Fibroblast of upper back skin (primary cell): Measurements from ENCODE around the gene SERTAD1.

ENCODE experiments used
- DNase-seq: peaks from one replicate; pipeline ENCODE4 v3.0.0-alpha.2; 2013

The SERTAD1 gene, protein sequence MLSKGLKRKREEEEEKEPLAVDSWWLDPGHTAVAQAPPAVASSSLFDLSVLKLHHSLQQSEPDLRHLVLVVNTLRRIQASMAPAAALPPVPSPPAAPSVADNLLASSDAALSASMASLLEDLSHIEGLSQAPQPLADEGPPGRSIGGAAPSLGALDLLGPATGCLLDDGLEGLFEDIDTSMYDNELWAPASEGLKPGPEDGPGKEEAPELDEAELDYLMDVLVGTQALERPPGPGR

DNA sequence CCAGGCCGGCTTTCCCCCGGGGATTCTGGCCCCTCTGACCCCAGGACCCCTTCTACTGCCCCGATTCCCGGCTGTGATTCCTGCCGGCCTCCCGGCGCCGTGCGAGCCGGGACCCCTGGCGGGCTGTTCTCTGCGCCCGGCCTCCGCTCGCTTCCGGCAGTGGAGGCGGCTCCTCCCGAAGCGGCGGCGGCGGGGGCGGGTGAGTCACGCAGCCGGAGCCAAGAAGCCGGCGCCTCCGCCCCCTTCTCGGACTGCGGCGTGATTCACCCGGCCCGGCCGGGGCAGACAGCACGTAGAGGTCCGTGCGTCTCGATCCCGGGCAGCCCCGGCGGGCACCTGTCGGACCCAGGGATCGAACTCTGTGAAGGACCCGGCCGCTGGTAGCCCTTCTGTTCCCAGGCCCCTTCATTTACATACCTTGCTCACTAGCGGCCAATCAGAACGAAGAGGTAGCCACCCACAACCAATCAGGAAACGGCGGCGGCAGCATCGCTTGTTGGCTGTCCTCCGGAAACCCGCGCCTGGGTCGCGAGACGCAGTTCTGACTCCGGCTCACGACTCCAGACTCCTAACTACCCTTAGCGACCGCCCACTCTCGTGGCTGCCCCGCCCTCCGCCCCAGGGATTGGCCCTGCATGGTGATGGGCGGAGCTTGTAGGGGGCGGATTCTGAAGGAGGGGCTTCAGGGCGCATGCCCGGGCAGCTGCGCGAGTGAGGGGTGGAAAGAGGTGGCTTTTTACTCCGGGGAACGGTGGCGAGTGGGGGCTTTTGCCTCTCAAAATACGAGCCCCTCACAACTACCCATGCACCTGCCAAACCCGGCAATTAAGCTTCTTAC lies at the start of gene SERTAD1:
SERTAD1 (minus strand) TSS at position 543 of the 838 bp plus-strand sequence. CDS start 2,446 bp downstream, outside the sequence.
- DNase-seq: peak; percentile 99

DNA sequence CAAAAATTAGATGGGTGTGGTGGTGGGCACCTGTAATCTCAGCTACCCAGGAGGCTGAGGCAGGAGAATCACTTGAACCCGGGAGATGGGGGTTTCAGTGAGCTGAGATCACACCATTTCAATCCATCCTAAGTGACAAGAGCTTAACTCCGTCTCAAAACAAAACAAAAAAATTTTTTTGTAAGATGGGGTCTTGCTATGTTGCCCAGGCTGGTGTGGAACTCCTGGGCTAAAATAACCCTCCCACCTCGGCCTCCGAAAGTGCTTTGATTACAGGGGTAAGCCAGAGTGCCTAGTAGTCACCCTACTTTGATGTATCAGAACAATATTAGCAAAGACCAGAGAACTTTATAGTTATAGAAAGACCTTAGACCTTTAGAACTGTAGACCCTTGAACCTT lies 48.9 kb upstream of the SERTAD1 start:
- no peak for DNase-seq

DNA sequence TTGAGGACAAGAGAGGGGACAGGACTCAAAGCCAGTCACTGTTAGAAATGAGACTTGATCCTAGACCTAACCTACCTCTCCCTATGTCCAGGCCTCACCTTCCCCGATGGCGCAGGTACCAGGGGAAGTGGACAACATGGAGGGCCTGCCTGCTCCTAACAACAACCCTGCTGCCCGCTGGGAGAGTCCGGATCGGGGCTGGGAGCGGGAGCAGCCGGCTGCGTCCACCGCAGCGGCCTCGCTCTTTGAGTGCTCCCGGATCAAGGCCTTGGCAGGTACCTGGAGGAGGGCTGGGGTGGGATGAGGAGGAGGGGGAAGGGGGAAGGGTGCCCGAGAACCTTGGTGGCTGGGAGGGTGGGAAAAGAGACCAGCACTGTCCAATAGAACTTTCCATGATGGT lies 46.7 kb upstream of the SERTAD1 start:
- DNase-seq: no peak

DNA sequence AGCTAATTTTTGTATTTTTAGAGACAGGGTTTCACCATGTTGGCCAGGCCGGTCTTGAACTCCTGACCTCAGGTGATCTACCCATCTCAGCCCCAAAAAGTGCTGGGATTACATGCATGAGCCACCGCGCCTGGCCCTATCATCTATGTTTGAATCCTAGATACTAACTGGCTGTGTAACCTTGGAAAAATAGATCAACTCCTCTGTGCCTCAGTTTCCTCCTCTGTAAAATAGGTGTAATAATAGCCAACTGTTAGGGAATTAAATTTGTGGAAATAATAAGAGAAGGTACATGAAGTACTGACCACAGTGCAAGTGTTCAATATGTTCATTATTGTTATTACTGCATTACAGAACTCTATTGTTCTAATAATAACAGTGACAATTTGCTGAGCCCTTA lies 45.3 kb upstream of the SERTAD1 start:
- no peak for DNase-seq

DNA sequence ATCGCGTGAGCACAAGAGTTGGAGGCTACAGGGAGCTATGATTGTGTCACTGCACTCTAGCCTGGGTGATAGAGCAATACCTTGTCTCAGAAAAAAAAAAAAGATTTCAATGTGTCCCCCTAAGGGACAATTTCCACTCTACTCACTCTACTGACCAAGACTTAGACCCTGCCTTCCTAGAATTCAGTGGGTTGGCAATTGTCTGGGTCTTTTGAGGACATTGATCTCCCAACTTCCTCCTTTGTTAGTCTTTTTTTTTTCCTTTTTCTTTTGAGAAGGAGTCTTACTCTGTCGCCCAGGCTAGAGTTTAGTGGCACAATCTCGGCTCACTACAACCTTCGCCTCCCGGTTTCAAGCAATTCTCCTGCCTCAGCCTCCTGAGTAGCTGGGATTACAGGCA lies 43.2 kb upstream of the SERTAD1 start:
- DNase-seq: no peak

DNA sequence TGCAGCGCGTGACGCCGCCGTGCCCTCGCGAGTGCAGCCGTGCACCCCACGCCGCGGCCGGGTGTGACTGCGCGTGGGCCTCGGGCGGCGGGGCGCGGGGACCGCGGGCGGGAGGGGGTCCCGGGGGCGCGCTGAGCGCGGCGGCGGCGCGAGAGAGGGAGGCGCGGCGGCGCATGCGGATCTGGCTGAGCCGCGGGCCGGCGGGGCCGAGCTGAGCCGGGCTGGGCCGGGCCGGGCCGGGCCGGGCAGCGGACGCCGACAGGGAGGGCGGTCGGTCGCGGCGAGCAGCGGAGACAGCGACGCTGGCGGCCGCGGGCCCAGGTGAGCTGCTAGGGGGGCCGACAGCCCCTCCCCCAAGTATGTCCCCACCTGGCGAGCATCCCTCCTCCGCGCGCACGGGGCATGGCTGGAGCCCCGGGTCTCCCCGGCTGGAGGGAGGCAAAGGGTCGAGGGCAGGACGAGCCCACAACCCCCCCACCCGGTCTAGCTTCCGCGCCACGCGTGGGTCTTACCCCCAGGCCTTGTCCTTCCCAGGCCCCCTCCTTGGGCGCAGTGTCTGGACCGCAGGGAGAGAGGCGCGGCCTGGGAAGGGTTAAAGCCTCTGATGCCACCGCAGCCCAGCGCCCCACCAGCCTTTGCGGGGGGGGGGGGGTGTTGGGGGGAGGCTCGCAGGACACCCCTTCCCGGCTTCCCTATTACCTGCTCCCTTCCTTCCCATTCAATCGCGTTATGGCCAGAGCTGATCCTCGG lies 41.4 kb upstream of the SERTAD1 start, which contains the start of gene SPTBN4:
SPTBN4 (plus strand) TSS at position 17 of the 750 bp plus-strand sequence. CDS start 5,621 bp downstream, outside the sequence.
- no peak for DNase-seq

DNA sequence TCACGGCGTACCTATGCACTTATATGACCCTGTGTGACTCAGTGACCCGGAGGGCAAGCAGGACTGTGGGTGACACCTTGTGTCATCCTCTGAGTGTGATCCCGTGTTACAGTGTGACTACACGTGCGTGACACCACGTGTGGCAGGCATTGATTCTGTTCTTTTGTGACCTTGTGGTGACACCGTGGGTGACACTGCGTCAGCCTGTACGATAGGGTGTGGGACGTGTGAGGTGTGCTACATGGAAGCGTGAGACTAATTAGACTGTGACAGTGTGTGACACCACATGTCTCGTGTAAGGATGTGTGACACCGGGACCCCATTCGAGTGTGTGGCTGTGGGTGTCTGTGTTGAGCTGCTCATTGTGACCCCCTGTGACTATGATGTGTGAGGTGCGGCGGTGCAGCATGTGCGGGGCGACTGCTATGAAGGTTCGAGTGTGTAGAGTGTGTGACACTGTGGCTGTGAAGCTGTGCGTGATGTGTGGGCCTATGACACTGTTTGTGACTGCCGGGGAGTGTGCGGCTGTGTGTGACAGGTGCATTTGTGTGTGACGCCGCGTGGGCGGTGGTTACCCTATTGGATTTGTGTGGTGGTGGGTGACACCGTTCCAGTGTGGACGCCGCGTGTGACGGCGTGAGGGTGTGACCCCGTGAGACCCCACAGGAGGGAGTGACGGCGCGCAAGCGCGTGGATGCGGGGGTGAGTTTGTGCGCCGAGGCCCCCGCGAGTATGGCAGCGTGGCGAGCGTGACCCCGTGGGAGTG lies 40.6 kb upstream of the SERTAD1 start:
- no peak for DNase-seq

DNA sequence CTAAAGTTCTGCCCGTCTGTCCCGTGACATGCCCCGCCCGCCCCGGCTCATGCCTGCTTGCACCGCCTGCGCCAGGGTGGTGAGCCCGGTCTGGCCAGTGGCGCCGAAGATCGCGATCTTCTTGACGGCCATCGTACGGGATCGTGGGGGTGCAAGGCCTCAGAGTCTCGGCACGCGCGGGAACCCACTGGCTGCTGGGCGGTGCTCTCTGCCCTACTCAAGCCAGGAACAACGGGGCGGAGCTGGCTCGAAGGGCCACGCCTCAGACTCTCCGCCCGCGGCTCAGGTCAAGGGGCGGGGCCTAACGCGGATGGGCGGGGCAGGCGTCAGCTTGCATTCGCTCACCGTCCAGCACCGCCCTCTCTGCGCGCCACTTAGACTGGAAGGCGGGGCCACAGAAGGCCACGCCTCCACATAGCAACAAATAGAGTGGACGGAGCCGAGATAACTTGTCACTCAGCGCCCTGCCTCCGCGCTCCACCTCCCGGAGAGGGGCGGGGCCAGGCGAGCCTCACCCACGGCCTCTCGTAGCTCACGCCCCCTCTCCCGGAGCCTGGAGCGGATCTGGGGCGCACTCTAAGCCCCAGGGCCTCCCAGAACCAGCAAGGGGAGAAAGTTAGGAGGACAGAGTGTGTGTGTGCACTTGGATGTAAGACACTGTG lies 39.9 kb upstream of the SERTAD1 start, which contains the start of gene BLVRB:
BLVRB (minus strand) TSS at position 189 of the 662 bp plus-strand sequence; CDS start at position 132, 57 bp downstream.
- peak; percentile 99 for DNase-seq

DNA sequence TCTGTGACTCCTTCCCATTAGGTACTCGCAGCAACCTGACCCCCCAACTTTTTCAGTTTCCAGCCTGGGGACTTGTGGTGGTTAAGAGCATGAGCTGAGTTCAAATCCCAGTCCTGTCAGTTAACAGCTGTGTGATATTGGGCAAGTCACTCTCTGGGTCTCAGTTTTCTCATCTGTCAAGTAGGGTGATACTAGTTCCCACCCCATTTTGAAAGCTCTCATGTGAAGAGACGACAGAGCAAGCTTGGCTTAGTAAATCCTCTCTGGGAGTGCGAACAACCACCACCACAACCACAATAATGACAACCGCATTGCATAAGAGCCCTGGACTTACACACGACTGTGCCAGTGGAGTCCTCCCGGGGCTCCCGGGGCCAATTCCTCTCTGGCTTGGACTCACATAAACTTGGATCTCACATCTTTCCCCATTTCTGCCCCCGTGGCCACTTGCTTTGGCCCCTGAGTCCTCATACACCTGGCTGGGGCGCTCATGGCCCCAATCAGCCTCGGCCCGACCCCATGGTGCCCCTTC lies 39.3 kb upstream of the SERTAD1 start:
- DNase-seq: peak; percentile 64

DNA sequence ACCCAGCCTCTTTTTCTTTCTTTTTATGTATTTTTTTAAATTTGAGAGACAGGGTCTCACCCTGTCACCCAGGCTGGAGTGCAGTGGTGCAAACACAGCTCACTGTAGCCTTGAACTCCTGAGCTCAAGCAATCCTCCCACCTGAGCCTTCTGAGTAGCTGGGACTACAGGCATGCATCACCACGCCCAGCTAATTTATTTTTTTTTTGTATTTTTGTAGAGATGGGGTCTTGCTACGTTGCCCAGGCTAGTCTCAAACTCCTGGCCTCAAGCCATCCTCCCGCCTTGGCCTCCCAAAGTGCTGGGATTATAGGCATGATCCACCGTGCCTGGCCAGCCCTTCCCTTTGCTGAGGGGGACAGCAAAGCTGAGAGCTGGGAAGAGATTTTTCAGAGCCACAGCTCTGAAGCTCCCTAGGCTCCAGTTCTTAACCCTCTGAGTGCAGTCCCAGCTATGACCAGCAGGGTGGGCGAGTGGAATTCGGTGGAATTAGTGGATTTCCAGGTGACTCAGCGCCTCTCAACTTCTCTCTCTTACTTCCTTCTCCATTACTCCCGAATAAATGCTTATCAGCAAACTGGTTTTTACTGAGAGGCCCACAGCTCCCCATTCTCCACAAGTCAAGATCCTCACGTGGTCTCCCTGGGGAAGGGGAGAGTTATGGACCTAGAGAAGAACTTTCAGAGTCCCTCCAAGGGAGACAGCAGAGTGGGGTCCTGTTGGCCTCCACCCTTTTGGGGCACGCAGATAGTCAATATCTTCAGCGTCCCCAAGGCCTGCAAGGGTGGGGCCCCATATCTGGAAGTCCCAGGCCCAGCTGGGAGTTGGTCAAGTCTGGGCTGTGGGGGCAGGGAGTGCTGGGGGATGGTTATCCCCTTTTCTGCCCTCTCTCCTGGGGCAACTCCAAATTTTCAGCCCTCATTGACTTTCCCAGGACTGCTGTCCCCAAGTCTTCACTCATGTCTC lies 38.5 kb upstream of the SERTAD1 start:
- peak; percentile 88 for DNase-seq

DNA sequence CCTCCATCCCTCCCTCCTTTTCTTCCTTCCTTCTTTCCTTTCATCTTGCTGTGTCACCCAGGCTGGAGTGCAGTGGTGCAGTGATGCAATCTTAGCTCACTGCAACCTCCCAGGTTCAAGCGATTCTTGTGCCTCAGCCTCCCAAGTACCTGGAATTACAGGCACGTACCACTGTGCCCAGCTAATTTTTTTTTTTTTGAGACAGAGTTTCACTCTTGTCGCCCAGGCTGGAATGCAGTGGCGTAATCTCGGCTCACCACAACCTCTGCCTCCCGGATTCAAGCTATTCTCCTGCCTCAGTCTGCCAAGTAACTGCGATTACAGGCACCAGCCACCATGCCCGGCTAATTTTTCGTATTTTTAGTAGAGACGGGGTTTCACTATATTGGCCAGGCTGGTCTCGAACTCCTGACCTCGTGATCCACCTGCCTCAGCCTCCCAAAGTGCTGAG lies 37.8 kb upstream of the SERTAD1 start:
- DNase-seq: peak; percentile 40

DNA sequence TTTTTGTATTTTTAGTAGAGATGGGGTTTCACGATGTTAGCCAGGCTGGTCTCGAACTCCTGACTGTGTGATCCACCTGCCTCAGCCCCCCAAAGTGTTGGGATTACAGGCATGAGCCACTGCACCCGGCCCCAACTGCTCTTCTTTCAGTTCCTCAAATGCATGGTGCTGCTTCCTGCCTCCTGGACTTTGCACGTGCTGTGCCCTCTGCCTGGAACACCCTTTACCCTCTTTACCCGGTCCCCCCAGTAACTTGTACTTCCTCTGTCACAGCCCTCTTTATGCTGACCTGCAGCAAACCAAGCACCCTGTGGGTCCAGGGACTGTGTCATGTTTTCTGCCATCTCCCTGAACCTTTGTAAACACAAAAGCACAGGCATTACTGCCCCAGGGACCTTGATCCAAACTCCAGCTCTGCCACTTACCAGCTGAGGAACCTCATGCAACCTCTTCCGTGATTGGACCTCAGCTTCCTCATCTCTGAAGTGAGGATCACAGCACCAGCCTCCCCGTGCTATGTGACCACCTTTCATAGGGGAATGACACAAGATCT lies 36.0 kb upstream of the SERTAD1 start:
- DNase-seq: no peak

DNA sequence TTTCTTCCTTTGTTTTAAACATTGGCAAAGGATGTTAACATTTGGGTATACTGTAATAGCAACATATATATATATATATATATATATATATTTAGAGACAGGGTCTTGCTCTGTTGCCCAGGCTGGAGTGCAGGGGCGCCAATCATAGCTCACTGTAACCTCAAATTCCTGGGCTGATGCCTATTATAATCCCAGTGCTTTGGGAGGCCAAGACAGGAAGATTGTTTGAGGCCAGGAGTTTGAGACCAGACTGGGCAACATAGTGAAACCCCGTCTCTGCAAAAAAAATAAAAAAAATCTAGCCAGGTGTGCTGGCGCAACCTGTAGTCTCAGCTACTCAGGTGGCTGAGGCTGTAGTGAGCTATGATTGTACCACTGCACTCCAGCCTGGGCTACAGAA lies 34.4 kb upstream of the SERTAD1 start:
- DNase-seq: no peak

DNA sequence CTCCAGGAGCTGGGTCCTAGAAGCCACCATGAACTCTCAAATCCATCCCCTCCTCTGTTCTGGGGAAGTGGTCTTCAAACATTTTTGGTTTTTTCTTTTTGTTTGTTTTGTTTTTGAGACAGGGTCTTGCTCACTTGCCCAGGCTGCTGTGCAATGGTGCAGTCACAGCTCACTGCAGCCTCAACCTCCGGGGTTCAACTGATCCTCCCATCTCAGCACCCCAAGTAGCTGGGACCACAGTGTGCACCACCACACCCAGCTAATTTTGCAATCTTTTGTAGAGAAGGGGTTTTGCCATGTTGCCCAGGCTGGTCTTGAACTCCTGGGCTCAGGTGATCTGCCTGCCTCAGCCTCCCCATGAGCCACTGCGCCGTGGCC lies 32.8 kb upstream of the SERTAD1 start:
- no peak for DNase-seq

DNA sequence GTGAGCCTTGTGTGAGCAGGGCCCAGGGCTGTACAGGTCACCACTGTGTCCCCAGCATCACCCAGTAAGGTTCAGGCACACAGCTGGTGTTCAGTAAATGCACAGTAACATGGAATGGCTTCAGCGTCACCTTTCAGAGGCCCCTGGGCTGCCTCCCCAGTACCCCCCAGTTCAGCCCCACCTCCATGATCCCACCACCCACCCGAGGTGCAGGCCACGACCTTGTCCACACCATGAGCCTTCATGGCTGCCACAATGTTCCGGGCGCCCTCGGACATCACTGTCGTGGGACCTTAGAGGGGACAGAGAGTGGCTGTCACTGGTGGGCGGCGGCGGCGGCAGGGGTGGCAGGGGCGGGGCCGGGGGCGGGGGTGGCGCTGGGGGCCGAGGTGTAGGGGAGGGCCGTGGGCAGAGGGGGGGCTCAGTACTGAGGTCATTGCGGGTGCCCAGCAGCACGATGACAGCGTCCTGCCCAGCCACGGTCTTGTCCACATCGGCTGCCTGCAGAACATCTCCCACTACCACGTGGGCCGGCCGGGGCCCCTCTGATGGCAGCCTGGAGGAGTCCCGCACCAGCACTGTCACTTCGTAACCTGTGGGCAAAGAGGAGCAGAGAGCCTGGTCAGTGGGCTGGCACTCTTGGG lies 32.3 kb upstream of the SERTAD1 start:
- DNase-seq: no peak

DNA sequence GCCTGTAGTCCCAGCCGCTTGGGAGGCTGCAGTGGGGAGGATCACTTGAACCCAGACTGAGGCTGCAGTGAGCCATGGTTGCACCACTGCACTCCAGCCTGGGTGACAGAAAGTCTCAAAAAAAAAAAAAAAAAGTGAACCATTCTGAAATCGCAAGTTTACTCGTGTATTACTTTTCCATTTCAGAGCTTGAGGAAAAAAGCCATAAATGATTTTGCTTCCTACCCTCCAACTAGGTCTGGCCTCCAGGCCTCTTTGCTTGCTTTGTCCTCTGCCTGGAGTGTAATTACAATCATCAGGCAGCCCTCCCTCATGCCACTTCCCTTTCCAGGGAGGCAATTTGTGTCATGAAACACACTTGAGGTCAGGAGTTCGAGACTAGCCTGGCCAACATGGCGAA lies 31.3 kb upstream of the SERTAD1 start:
- no peak for DNase-seq

DNA sequence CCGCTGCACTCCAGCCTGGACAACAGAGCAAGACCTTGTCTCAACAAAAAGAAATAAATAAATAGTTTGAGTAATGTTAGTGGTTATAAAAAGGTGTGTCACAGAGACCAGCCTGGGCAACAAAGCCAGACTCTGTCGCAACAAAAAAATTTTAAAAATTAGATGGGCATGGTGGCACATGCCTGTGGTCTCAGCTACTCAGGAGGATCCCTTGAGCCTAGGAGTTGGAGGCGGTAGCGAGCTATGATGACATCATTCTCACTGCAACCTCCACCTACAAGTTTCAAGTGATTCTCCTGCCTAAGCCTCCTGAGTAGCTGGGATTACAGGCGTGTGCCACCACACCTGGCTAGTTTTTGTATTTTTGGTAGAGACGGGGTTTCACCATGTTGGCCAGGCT lies 28.2 kb upstream of the SERTAD1 start:
- peak; percentile 33 for DNase-seq

DNA sequence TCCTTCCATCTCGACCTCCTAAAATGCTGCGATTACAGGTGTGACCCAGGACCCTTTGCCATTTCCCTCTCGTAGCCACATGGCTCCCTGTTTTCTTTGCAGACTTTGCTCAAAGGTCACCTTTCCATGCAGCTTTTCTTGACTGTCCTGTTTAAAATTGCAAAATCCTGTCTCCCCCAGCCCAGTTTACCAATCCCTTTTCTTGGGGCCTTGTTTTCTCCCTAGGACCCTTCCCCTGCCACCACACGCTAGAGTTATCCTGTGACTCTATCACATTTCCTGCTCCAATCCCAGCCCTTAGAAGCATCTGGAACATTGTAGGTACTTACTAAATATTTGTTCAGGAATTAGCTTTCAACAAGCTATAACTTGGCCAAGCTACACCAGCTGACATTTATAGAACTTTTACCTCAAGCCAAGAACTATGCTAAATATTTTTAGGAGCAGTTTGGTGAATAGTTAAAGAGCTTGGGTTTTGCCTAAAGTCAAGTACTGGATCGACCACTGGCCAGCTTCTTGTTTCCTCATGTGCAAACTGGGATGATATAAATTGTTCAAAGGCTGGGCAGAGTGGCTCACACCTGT lies 27.5 kb upstream of the SERTAD1 start:
- DNase-seq: no peak

DNA sequence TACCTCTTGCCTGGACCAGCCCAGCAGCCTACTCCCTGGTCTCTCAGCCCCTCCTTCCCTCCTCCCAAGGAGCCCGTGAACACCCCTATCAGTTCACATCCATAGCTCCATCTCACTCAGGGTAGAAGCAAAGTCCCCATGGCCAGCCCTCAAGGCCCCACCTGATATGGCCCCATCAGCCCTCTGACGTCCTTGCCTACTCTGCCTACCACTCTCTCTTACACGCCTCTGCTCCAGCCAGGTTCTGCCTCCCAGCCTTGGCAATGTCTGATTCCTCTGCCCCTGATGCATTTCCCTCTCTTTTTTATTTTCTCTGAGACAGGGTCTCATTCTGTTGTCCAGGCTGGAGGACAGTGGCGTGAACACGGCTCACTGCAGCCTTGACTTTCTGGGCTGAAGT lies 26.2 kb upstream of the SERTAD1 start:
- DNase-seq: no peak
